DND-41 (cell line): ENCODE measurements around the gene MAU2.

ENCODE experiments used
- ATAC-seq: fragments of 200-7000 bp; cut with Tn5 transposase; 3 replicates; pipeline ENCODE4 v1.9.1; 2021; ENCODE audit warnings: low read depth; ENCODE audit not compliant: insufficient read depth
- DNase-seq: peaks from one replicate; pipeline ENCODE4 v3.0.0-alpha.2; 2020
- H2AFZ ChIP-seq: 2 replicates; pipeline ENCODE4 v1.6.0; 2012; ENCODE audit warnings: low read depth, low read length
- H3K27ac ChIP-seq: 2 replicates; pipeline ENCODE4 v1.5.1; 2012; ENCODE audit warnings: low read length, inconsistent platforms
- H3K27me3 ChIP-seq: fragments of 200-600 bp; sonication (generic); 2 replicates; pipeline ENCODE4 v1.6.0; 2012; ENCODE audit warnings: low read length, mild to moderate bottlenecking, inconsistent platforms; ENCODE audit not compliant: insufficient read depth, poor library complexity
- H3K36me3 ChIP-seq: 2 replicates; pipeline ENCODE4 v1.5.1; 2012; ENCODE audit warnings: low read length, inconsistent platforms; ENCODE audit not compliant: insufficient read depth
- H3K4me1 ChIP-seq: 2 replicates; pipeline ENCODE4 v1.5.1; 2012; ENCODE audit warnings: mild to moderate bottlenecking, low read length; ENCODE audit not compliant: insufficient read depth
- H3K4me2 ChIP-seq: 2 replicates; pipeline ENCODE4 v1.6.0; 2012; ENCODE audit warnings: mild to moderate bottlenecking, moderate library complexity, low read length, inconsistent platforms; ENCODE audit not compliant: insufficient read depth
- H3K4me3 ChIP-seq, 2 experiments: fragments of 200-600 bp in 1 of 2; shearing (Covaris generic) in 1 of 2; 2 replicates each; pipeline ENCODE4 v1.5.1; 2012 to 2016; ENCODE audit warnings: inconsistent platforms in 2 of 2, low read length in 2 of 2, mild to moderate bottlenecking in 2 of 2, low read depth in 1 of 2, moderate library complexity in 1 of 2
- H3K79me2 ChIP-seq: 2 replicates; pipeline ENCODE4 v1.6.0; 2012; ENCODE audit warnings: low read length, inconsistent platforms; ENCODE audit not compliant: insufficient read depth
- H3K9ac ChIP-seq: 2 replicates; pipeline ENCODE4 v1.6.0; 2012; ENCODE audit warnings: low read depth, mild to moderate bottlenecking, inconsistent platforms, low read length, moderate library complexity
- H3K9me3 ChIP-seq: 2 replicates; pipeline ENCODE4 v1.5.1; 2012; ENCODE audit warnings: low read length, moderate library complexity, mild to moderate bottlenecking, inconsistent platforms; ENCODE audit not compliant: insufficient read depth, severe bottlenecking
- H4K20me1 ChIP-seq: 2 replicates; pipeline ENCODE4 v1.6.0; 2012; ENCODE audit warnings: low read length; ENCODE audit not compliant: insufficient read depth
- CTCF ChIP-seq: IDR thresholded peaks from 2 replicates; pipeline ENCODE4 v1.5.1; 2012; ENCODE audit warnings: borderline replicate concordance, low read length, moderate library complexity, mild to moderate bottlenecking; ENCODE audit not compliant: poor library complexity, severe bottlenecking; ENCODE audit errors: extremely low read depth
- EZH2 ChIP-seq: IDR thresholded peaks from 3 replicates; pipeline ENCODE4 v1.6.1; 2012; ENCODE audit warnings: borderline replicate concordance, low read depth, mild to moderate bottlenecking, moderate library complexity, low read length, inconsistent platforms; ENCODE audit not compliant: severe bottlenecking

MAU2 gene

GRCh38 chr19:19278315-19278714 lies 42.3 kb upstream of the MAU2 start:
- H3K27ac ChIP-seq: no peak overlapping the region
- H3K4me2 ChIP-seq: no peak overlapping the region
- H3K9me3 ChIP-seq: no peaks in the 10 kb centered on the region
- TF ChIP-seq CTCF (no peak), EZH2 (no peak)
- peaks cover 6% of the 10 kb centered on the region for H4K20me1 ChIP-seq
- no peak overlapping the region for H3K9ac ChIP-seq
- peaks cover 68% of the 10 kb centered on the region for H3K36me3 ChIP-seq
- no peaks in the 10 kb centered on the region for H3K27me3 ChIP-seq
- H3K79me2 ChIP-seq: no peaks in the 10 kb centered on the region
- ATAC-seq (no peak), DNase-seq (no peak)
- no peak overlapping the region for H2AFZ ChIP-seq
- no peak overlapping the region for H3K4me3 ChIP-seq
- no peaks in the 10 kb centered on the region for H3K4me1 ChIP-seq

- Histone ChIP-seq H3K27ac (no peak overlapping the region), H3K79me2 (no peaks in the 10 kb centered on the region), H3K4me3 (no peak overlapping the region), H3K9me3 (no peaks in the 10 kb centered on the region), H3K4me1 (no peaks in the 10 kb centered on the region), H4K20me1 (peaks cover 6% of the 10 kb centered on the region), H3K4me2 (no peak overlapping the region), H3K36me3 (peaks cover 74% of the 10 kb centered on the region), H2AFZ (no peak overlapping the region), H3K9ac (no peak overlapping the region), H3K27me3 (no peaks in the 10 kb centered on the region)
- ATAC-seq: no peak
- TF ChIP-seq EZH2 (no peak), CTCF (no peak)
- DNase-seq: no peak
Observed at GRCh38 chr19:19279062-19279612, 41.5 kb upstream of the MAU2 start.

- ATAC-seq (no peak), DNase-seq (no peak)
- H4K20me1 ChIP-seq: peaks cover 6% of the 10 kb centered on the region
- no peak overlapping the region for H3K4me3 ChIP-seq
- H2AFZ ChIP-seq: no peak overlapping the region
- no peaks in the 10 kb centered on the region for H3K4me1 ChIP-seq
- no peaks in the 10 kb centered on the region for H3K27me3 ChIP-seq
- H3K79me2 ChIP-seq: no peaks in the 10 kb centered on the region
- H3K36me3 ChIP-seq: peaks cover 74% of the 10 kb centered on the region
- no peak overlapping the region for H3K9ac ChIP-seq
- no peak overlapping the region for H3K4me2 ChIP-seq
- H3K9me3 ChIP-seq: no peaks in the 10 kb centered on the region
- no peak overlapping the region for H3K27ac ChIP-seq
- no peak for TF ChIP-seq CTCF
- TF ChIP-seq EZH2: no peak
Observed at GRCh38 chr19:19279853-19280252, 40.8 kb upstream of the MAU2 start.

- Histone ChIP-seq H3K4me2 (no peak overlapping the region), H3K4me1 (no peaks in the 10 kb centered on the region), H3K9me3 (no peaks in the 10 kb centered on the region), H3K27me3 (no peaks in the 10 kb centered on the region), H3K9ac (no peak overlapping the region), H3K36me3 (peaks cover 74% of the 10 kb centered on the region), H3K4me3 (no peak overlapping the region), H3K79me2 (no peaks in the 10 kb centered on the region), H3K27ac (no peak overlapping the region), H2AFZ (no peak overlapping the region), H4K20me1 (peaks cover 2% of the 10 kb centered on the region; the same call in 1 of the 2 replicates)
- no peak for ATAC-seq
- TF ChIP-seq CTCF: no peak
- TF ChIP-seq EZH2: no peak
- no peak for DNase-seq
Observed at GRCh38 chr19:19280561-19280960, 40.1 kb upstream of the MAU2 start.
